HG03095 (cell line): Measurements from ENCODE around the gene PTPRE.

ENCODE experiments used
- ATAC-seq: cut with Tn5 transposase; IDR thresholded peaks from one replicate; pipeline ENCODE4 v1.9.1; 2021; ENCODE audit warnings: moderate library complexity; ENCODE audit not compliant: unreplicated experiment

Gene PTPRE

DNA sequence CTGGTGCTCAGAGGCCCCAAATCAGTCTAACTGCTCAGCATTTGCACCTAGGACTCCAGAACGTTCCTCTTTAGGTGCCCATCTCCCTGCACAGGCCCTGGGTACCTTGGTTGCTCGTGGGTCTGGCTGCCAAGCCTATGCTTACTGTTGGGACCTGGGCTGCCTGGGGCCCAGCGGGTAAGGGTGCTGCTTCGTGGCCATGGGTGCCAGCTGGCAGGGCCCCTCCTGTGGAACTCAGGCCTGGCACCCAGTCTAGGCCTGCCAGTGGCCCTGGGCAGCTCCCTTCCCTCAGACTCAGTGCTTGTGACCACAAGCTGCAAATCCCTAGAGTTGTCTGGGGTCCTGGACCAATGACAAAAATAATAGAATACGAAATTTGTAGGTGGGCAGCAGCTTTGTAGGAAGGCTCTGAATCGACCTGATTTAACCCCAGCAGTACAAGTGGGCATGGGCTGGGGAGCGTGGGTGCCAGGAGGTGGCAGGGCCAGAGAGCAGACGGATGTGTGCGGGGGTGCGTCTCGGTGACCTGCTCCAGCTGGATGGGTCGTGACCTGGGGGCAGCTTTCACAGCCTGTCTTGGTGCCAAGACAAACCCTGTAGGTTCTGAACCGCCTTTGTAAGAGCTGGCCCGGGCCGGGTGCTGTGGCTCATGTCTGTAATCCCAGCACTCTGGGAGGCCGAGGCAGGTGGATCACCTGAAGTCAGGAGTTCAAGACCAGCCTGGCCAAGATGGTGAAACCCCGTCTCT, 149.6 kb downstream of the PTPRE start:
- ATAC-seq = no peak

DNA sequence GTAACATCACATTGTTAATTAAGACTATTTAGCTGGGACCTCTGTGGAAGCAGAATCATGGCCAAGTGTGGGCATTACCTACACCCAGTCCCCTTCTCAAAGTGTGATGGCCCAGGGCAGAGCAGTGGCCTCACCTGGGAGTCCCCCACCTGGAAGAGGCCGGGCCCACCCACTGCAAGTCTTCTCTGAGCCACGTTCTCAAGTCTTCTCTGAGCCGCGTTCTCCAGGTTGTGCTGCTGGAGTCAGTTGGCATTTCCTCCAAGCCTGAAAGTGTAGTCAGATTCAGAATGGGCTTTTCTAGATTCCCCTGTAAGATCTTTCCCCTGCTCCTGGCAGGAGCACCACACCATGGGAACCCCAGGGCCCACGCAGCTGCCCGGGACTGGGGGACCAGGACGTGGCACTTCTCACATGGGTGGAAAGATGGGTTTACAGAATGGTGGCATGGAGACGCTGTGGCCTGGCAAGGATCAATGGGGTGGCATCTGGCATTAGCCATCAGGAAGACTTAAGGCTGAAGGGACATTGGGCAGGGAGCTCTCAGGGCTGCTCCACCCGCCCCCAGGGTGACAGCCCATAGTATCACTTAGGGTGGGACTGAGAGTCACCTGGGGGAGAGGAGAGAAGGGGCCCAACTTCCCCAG, 151.3 kb downstream of the PTPRE start:
- ATAC-seq = no peak

DNA sequence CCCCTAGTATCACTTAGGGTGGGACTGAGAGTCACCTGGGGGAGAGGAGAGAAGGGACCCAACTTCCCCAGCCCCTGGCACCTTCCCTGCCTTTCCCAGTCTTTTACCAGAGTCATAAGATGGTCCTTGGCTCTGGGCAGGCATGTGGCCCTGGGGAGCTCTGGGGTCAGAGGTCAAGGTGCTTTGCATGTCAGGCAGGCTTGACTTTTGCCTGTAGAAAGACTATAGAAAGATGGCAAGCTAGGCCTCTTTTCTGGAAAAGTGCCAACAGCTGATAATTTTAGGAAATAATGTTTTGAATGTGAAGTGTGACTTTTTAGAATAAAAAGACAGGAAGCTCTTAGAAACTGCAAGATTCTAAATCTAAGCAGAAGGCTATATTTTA, 151.8 kb downstream of the PTPRE start:
- ATAC-seq = no peak

DNA sequence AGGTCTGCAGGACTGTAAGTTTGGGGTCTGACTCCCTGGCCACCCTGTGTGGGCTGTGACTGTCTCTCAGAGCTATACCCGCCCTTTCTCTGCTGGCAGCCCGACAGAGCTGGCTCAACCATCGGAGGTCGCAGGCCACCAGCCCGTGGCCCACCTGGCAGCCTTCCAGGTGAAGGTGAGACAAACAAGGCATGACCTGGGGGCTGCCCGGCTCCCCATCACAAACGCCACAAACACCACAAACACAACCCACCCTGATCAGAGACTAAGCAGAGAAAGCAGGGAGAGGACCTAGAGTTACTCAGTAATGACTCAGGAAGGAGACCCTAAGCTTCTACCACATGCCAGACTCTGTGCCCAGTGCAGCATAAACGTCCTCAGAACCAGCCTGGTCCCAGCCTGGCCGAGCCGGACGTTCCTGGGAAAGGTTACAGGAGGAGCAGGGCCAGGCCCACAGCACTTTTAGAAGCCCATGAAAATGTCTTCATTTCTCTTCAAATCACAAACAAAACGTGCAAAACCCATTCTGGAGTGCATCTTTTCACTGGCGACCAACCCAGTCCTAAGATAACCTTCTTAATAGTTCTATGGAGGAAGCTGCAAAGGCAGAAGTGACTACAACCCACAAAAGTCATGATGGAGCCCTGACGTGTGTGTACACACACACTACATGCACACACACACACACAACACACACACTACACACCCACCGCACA, 152.5 kb downstream of the PTPRE start:
- no peak for ATAC-seq

DNA sequence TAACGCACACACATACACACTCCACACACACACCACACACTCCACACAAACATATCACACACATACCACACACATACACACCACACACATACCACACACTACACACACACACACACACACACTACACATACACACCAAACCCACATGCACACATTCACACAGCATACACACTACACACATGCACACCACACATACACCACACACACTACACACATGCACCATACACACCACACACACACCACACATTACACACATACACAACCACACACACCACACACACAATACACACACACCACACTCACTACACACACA, 153.0 kb downstream of the PTPRE start:
- no peak for ATAC-seq

DNA sequence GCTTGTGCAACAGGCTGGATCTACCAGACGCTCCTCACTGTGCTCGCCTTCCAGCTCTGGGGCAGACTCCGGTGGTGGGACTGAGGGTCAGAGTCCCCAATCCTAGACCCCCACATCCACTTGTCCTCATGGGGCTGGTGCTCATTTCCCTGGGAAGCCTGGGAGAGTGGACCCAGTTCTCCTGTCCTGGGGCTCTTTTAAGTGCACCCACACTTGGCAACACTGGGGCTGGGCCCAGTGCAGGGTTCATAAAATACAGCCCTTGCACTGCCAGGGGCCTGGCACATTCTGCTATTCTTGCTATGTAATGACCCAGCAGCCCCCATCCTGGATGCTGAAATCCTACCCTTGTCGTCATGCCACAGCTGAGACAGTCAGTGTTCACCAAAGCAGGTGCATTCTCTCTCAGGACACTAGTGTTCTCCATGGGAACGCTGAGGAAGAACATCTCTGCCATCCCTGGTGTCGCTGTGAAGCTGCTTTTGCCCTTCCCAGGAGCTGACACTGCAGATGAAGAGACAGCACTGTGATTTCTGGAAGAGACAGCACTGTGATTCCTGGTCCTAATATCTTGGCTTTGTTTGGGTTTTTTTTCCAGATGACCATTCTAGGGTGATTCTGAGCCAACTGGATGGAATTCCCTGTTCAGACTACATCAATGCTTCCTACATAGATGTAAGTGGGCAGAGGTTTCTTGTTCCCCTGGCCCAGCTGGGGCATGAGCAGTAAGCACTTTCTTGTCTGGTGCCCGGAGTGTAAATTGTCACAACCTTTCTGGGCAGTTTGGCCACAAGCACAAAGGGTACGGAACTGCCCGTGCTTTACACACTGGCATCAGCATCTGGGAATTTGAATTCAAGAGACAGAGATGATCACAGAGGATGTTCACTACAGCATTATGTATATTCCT, 153.7 kb downstream of the PTPRE start:
- ATAC-seq = no peak

DNA sequence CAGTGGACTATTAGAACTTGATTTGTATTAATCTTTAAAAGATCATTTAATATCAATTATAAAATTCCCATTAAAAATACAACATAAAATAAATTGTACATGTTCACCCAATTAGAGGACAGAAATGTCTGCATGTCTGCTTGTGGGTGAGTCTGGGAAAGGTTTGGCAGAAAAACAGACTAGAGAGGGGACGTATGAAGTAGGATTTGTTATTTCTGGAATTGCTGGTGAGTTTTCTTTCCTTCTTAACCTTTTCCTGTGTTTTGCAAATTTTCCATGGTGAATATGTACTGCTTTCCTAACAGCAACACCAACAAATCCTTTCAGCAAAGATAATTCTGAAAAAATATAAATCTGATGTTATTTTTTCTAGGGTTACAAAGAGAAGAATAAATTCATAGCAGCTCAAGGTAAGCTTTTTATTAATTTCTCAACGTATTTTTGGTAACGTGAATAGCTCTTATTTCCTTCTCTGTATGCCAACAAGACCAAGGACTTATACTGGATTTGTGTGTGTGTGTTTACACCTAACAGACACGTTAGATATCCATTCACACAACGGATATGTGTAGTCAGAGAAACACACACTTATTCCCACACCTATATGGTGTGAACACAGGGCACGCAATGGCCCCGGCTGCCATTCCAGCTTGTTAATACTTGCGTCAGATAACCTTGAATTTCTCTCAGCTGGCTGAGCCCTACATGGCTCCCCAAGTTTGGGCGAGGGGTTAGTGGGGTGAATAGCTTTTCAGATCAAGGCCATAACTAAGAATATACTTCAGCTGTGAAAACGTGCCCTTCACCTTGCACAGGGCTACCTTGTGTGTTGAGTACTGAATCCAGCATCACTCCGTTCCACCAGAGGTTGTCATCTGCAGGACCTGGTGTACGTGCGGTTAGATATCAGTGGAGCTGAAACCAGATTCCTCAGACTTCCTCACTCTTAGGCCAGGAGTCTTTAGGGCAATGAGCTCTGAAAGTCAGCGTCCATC, 154.7 kb downstream of the PTPRE start:
- no peak for ATAC-seq

DNA sequence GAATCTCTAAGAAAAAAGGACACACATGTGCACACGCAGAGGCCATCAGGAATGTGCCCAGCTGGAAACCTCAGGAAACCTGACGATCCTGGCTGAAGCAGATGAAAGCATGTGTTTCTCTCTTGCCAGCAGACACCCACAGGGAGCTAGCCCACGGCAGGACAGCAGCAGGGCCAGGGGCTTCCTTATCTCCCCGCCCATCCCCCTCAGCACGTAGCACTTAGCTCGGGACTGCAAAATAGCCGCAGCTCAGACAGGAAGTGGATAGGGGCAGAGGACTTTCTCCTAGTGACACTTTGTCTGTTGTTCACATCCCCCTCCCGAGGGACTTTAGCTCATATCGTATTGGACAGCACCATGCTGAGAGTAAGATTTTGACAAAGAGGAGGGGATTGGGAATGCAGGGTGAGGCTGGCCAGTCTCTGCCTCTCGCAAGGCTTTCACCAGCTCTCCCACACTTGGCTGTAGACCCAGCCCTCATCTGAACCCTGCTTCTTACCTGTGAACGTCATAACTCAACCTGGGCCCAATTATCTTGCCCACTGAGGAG, 155.5 kb downstream of the PTPRE start:
- ATAC-seq = peak; percentile 5

DNA sequence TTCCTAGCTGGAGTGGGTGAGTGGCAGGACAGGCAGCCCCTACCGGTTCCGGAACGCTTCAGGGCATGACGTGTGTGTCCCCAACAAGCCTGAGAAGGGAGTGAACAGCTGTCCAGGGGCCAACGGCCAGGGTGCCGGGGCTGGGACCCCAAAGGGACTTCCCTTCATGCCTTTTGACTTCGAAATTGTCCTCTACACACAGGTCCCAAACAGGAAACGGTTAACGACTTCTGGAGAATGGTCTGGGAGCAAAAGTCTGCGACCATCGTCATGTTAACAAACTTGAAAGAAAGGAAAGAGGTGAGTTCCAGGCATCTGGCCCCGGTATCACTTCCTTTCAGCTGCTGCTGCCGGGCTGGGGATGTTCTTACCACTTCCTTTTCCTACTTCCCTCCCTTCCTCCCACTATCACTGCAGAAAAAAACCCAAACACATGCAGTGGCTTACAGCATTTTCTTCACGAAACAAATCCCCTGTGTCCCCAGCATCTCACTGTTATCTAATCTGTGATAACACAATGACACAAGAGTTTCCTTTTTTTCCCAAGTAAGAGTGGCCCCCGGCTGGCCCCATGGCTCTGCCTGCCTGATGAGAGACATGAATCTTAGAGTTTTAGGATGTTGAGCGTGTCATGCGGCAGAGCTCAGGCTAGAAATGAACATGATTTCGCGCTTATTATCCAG, 156.1 kb downstream of the PTPRE start:
- ATAC-seq = peak; percentile 45

DNA sequence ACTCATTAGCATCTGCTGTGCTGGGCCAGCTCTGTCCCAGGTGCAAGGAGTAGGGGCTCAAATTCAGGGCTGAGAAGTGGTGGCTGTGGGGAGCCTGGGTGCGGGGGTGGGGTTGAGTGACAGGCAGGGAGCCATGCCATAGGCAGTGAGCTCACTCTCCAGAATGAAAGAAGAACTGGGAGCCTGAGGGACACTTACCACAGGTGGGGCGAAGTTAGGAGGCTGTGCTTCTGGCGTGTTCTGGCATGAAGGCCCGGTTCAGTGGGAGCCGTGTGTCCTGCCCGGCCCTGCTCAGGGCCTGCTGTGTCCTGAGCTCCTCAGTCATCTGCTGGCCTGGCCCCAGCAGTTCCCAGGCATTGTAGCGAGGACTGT, 156.8 kb downstream of the PTPRE start:
- ATAC-seq = no peak

DNA sequence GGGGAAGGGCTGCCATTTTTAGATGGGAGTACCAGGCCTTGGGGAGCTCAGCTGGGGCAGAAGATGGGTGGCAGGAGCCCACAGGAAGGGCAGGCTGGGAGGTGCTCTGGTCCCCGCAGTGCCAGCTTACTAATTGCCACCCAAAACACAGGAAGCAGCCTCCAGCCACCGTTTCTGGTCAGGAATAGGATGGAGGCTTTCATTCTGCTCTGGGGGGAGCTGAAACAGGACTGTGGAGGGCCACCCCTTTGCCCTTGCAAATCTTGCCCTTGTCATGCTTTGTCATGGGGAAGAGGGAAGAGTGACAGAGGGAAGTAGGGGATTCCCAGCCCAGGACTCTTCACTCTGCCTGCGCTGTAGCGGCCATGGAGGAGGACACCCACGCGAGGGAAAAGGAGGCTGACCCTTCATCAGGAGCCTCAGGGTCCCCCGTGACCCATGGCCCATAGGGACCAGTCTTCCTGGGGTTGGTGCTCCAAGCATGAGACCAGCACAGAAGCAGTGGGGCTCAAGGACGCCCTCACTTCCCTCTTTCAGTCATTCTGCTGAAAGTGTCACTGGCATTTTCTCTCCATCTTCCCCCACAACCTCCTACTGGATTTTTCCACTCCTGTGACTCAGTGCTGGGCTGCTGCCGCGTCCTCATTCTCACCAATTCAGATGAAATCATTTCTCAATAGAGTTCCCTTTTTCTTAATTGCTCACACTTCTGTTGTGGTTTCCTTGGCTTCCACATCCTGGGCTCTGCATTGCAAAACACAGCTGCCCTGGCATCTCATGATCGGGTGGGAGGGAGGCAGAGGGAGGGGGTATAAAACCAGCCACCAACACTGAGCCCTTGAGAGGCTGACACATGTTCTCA, 157.4 kb downstream of the PTPRE start:
- peak; percentile 46 for ATAC-seq

DNA sequence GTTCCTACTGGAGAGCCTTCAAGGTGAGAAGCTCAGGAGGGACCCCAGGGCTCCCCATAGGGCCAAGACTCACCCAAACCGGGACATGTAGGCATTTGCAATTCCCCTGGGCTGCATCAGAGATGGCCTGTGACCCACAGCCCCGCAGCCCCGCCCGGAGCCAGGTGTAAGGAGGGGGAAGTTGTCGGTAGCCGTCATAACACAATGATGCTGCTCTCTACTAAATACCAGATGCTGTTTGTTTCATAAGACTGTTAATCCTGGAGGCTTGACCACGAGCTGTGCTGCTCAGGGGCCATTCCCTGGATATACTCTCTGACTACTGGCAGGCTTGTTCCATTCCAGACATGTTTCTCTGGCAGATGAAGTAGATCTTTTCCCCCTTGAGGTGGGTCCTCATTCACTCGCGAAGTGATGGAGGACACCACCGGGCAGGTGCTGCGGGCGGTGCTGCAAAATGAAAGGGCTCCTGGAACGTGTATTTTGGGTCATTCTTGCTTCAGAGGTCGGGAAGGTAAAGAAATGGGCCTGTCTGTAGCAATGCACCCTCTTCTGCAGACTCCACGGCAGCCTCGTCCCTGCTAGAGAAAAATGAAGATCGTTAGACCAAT, 158.2 kb downstream of the PTPRE start:
- peak; percentile 35 for ATAC-seq

DNA sequence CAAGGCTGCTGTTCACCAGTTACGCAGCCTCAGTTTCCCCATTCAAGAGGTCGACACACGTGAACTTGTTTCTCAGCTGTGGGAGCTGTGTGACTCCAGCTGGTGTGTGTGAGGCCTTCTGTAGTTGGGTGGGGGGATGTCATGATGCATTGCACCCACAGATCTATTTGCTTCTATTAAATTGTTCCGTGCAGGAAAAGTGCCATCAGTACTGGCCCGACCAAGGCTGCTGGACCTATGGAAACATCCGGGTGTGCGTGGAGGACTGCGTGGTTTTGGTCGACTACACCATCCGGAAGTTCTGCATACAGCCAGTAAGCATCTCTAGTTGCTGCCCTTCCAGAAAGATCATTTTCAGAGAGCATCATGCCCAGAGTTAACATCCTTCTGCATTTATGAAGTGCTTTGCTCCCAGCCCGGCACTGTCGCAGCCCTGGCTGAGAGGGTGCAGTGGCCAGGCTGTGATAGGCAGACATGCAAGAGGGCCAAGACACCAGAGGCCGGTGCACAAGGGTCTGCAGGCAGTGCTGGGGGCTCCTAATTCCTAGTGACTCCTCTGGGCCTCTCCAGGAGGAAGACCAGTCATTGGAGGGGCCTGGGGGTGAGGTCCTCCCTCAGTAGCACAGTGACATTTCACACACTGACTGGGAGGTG, 159.1 kb downstream of the PTPRE start:
- ATAC-seq = no peak

DNA sequence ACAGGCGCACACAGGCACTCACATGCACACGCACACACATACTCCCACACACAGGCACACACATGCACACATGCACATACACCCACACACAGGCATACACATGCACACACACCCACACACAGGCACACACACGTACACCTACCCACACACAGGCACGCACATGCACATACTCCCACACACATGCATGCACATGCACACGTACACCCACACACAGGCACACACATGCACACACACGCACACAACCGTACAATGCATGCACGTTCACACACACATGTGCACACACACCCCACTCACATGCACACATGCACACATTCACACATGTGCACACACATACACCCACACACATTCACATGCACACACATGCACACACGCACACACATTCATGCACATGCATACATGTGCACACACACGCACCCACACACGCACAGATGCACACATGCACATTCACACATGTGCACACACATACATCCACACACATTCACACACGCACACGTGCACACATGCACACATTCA, 160.0 kb downstream of the PTPRE start:
- ATAC-seq = no peak

DNA sequence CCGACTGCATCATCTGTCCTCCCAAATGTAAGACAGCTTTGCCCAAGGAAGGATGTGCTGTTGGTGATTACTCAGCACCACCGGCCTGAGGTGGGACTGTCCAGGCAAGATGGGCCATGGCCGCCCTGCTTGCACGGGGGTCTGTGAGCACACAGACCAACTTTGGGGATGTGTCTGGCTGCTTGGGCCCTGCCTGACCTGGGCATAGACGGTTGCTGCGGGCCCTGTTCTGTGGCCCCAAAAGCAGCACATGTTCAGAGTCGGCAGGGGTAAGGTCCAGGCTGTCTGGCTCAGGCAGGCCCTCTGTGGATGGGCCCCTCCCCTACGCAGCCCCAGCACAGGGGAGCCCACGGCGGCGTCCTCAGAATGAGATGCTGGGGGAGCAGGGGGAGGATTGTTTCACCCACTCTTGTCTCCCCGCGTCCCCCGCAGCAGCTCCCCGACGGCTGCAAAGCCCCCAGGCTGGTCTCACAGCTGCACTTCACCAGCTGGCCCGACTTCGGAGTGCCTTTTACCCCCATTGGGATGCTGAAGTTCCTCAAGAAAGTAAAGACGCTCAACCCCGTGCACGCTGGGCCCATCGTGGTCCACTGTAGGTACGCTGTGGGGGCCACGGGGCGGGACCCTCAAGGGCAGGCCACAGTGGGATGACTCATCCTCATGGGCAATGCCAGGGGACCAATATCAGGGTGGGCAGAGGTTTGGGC, 160.9 kb downstream of the PTPRE start:
- no peak for ATAC-seq
